Transverse colon (tissue), 4 donors: ENCODE data around the gene FBLN7. TPM values are rescaled to one million over a fixed set of nuclear protein-coding genes. Genes with fewer than 3 reads are reported as not detected.

Experiments
- DNase-seq: peaks from one replicate; pipeline ENCODE4 v3.0.0-alpha.2; 2019
- H3K27ac ChIP-seq, 4 donors: fragments of 200-600 bp; sonication (generic); 2 replicates each; pipeline ENCODE4 v1.5.1; 2016 to 2018; ENCODE audit warnings: inconsistent platforms in 4 of 4
- H3K27me3 ChIP-seq: fragments of 200-600 bp; sonication (generic); 2 replicates; pipeline ENCODE4 v1.5.1; 2017; ENCODE audit warnings: inconsistent platforms
- H3K36me3 ChIP-seq, 4 donors: fragments of 200-600 bp; sonication (generic); 2 replicates each; pipeline ENCODE4 v1.5.1; 2017 to 2019; ENCODE audit warnings: inconsistent platforms in 4 of 4
- H3K4me1 ChIP-seq, 4 donors: fragments of 200-600 bp; sonication (generic); 2 replicates each; pipeline ENCODE4 v1.5.1; 2017 to 2020; ENCODE audit warnings: inconsistent platforms in 4 of 4
- H3K4me3 ChIP-seq, 4 donors: fragments of 200-600 bp; sonication (generic); 1 replicate in 1 of 4; 2 replicates in 3 of 4; pipeline versions ENCODE4 v1.5.1 to v1.6.1; 2017 to 2019; ENCODE audit warnings: inconsistent platforms in 4 of 4
- H3K9me3 ChIP-seq, 2 donors: fragments of 200-600 bp; sonication (generic); 2 replicates each; pipeline ENCODE4 v1.5.1; 2017 to 2019; ENCODE audit warnings: inconsistent platforms in 2 of 2
- CTCF ChIP-seq, 5 experiments: fragments of 200-600 bp in 3 of 5; fragments of 450-650 bp in 2 of 5; sonication (generic) in 3 of 5; IDR thresholded peaks; 1 replicate in 2 of 5; 2 replicates in 3 of 5; pipeline ENCODE4 v1.5.1; 2016 to 2017; ENCODE audit warnings: antibody characterized with exemption in 5 of 5, inconsistent platforms in 3 of 5, mild to moderate bottlenecking in 2 of 5, moderate library complexity in 1 of 5
- EP300 ChIP-seq: sonication (generic); formaldehyde crosslinking; IDR thresholded peaks from one replicate; pipeline ENCODE4 v1.6.1; 2017; ENCODE audit warnings: antibody characterized with exemption, low read depth
- POLR2A ChIP-seq: fragments of 450-650 bp; IDR thresholded peaks from one replicate; pipeline ENCODE4 v1.6.1; 2016; ENCODE audit warnings: antibody characterized with exemption, mild to moderate bottlenecking, moderate library complexity
- POLR2AphosphoS5 ChIP-seq, 3 donors: sonication (generic); formaldehyde crosslinking; IDR thresholded peaks; one replicate each; pipeline ENCODE4 v1.6.1; 2016; ENCODE audit warnings: antibody characterized with exemption in 3 of 3
- WGBS, 2 donors: methylation state at CpG; one replicate each; pipeline ENCODE4 v1.1.5; 2018; ENCODE audit warnings: low coverage in 1 of 2; 5-methylcytosine and 5-hydroxymethylcytosine counted together
- in situ Hi-C, 4 donors: fragments of 200-750 bp; cut with MboI; loops; one replicate each; pipeline versions ENCODE4 v1.15.0 to v1.15.1; 2017; ENCODE audit warnings: low sequenced_read_pairs in 3 of 4, low pct_ligation_motif_present in 1 of 4, low pct_unique_long_range_greater_than_20kb in 1 of 4
- intact Hi-C: fragments of 100-400 bp; cut with DNase I; formaldehyde crosslinking; loops from one replicate; pipeline ENCODE4 v1.15.1; 2023; ENCODE audit warnings: low total_unique reads
- total RNA-seq, 4 donors: library from RNA; depleted of rRNA; stranded (reverse); fragments of >200 nt; gene quantifications; one replicate each; pipeline ENCODE4 v1.1.0, GENCODE V29; 2016

FBLN7 gene
- total RNA-seq, 4 donors from 2014 or later, result 1.2 to 2.9 TPM; not detected in 2

GRCh38 chr2:112151701-112152440 is 13.7 kb downstream of the FBLN7 start:
- no peak for DNase-seq
- 94 to 95% methylated on average over 6 to 18 of the region's 18 CpGs for whole genome bisulfite sequencing, 2 donors

GRCh38 chr2:112152476-112153178 is 14.4 kb downstream of the FBLN7 start:
- no peak for TF ChIP-seq CTCF (IDR thresholded peaks at IDR 0.05)
- TF ChIP-seq POLR2A, result no peak
- TF ChIP-seq POLR2AphosphoS5 (IDR thresholded peaks at IDR 0.05), result no peak
- no peak for TF ChIP-seq EP300
- intact Hi-C loops (no loop called here), in situ Hi-C loops (no loop called here)
- Histone ChIP-seq H3K36me3 (no peaks in the 10 kb centered on the region), H3K9me3 (no peaks in the 10 kb centered on the region), H3K27me3 (no peaks in the 10 kb centered on the region), H3K4me3 (no peak overlapping the region), H3K4me1 (no peaks in the 10 kb centered on the region), H3K27ac (no peak overlapping the region)
- WGBS, 2 donors, result 93 to 97% methylated on average over 4 to 10 of the region's 10 CpGs
- no peak for DNase-seq

More at GRCh38 chr2:112151701-112152440, 13.7 kb downstream of the FBLN7 start:
- Histone ChIP-seq H3K36me3 (no peaks in the 10 kb centered on the region), H3K27me3 (no peaks in the 10 kb centered on the region), H3K4me3 (no peak overlapping the region), H3K4me1 (no peaks in the 10 kb centered on the region), H3K27ac (no peak overlapping the region), H3K9me3 (no peaks in the 10 kb centered on the region)
- intact Hi-C loops, result no loop called here
- no peak for TF ChIP-seq POLR2AphosphoS5 (IDR thresholded peaks at IDR 0.05)
- TF ChIP-seq POLR2A, result no peak
- TF ChIP-seq EP300, result no peak
- no peak for TF ChIP-seq CTCF (IDR thresholded peaks at IDR 0.05)
- in situ Hi-C loops, result no loop called here

GRCh38 chr2:112153179-112153490 is 14.9 kb downstream of the FBLN7 start:
- WGBS, 2 donors, result 90% methylated on average over 2 to 12 of the region's 12 CpGs
- no peak for TF ChIP-seq CTCF (IDR thresholded peaks at IDR 0.05)
- no peak for TF ChIP-seq POLR2AphosphoS5 (IDR thresholded peaks at IDR 0.05)
- no peak for TF ChIP-seq POLR2A
- TF ChIP-seq EP300, result no peak
- intact Hi-C loops (no loop called here), in situ Hi-C loops (no loop called here)
- H3K27me3 ChIP-seq, result no peaks in the 10 kb centered on the region
- no peak overlapping the region for H3K27ac ChIP-seq
- no peak overlapping the region for H3K4me3 ChIP-seq
- no peaks in the 10 kb centered on the region for H3K4me1 ChIP-seq
- H3K36me3 ChIP-seq, result no peaks in the 10 kb centered on the region
- H3K9me3 ChIP-seq, result no peaks in the 10 kb centered on the region
- DNase-seq, result no peak

GRCh38 chr2:112153501-112153900 is 15.3 kb downstream of the FBLN7 start:
- WGBS, 2 donors, result 93 to 98% methylated on average over 3 to 10 of the region's 10 CpGs
- H3K9me3 ChIP-seq, result no peaks in the 10 kb centered on the region

More at GRCh38 chr2:112153501-112153900, 15.3 kb downstream of the FBLN7 start:
- DNase-seq, result no peak
- intact Hi-C loops (no loop called here), in situ Hi-C loops (no loop called here)
- TF ChIP-seq POLR2AphosphoS5 (IDR thresholded peaks at IDR 0.05) (no peak), POLR2A (no peak), EP300 (no peak), CTCF (IDR thresholded peaks at IDR 0.05) (no peak)
- no peaks in the 10 kb centered on the region for H3K36me3 ChIP-seq
- H3K4me3 ChIP-seq, result no peak overlapping the region
- no peak overlapping the region for H3K27ac ChIP-seq
- H3K27me3 ChIP-seq, result no peaks in the 10 kb centered on the region
- H3K4me1 ChIP-seq, result no peaks in the 10 kb centered on the region
